Choroid plexus epithelial cell (primary cell): ENCODE measurements around the gene KPNA3.

ENCODE experiments used
- DNase-seq: peaks from one replicate; pipeline ENCODE4 v3.0.0-alpha.2; 2010; ENCODE audit warnings: low read depth
- H3K4me3 ChIP-seq: 2 replicates; pipeline ENCODE4 v1.5.1; 2011; ENCODE audit warnings: low read depth, mild to moderate bottlenecking, control low read depth, low read length, moderate library complexity
- CTCF ChIP-seq: conservative IDR thresholded peaks from 2 replicates; pipeline ENCODE4 v1.5.1; 2011; ENCODE audit warnings: low read depth, mild to moderate bottlenecking, control low read depth, inconsistent platforms, low read length, moderate library complexity

KPNA3 gene

DNA sequence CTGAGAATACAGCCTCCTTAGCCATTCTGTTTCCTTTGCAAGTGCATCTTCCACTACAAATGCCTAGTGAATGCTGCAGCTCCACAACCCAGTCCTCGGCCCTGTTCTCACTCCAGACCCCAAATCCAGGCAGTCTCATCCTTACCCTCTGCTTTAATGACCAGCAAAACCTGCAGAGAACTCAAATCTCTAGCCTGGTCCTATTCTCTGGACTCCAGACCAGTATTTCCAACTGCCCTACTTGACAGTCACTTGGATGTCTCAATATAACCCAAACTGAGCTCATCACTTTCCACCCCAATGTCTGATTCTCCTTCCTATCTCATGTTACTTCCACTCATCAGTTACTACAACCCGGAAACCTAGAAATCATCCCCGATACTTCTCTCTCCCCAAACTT lies 98.6 kb downstream of the KPNA3 start:
- no peak for DNase-seq
- no peak for TF ChIP-seq CTCF
- no peak overlapping the region for H3K4me3 ChIP-seq

GRCh38 chr13:49693191-49693733 lies 99.2 kb downstream of the KPNA3 start:
- DNase-seq: peak; percentile 27
- no peak for TF ChIP-seq CTCF
- no peak overlapping the region for H3K4me3 ChIP-seq

GRCh38 chr13:49690995-49691784 lies 101.3 kb downstream of the KPNA3 start, which contains the start of gene EBPL:
Gene EBPL (minus strand): TSS chr13:49691486. CDS start chr13:49691424, 62 bp downstream.
- no peak for TF ChIP-seq CTCF
- DNase-seq: peak; percentile 92
- H3K4me3 ChIP-seq: peak within 1 kb of the TSS; percentile 80

DNA sequence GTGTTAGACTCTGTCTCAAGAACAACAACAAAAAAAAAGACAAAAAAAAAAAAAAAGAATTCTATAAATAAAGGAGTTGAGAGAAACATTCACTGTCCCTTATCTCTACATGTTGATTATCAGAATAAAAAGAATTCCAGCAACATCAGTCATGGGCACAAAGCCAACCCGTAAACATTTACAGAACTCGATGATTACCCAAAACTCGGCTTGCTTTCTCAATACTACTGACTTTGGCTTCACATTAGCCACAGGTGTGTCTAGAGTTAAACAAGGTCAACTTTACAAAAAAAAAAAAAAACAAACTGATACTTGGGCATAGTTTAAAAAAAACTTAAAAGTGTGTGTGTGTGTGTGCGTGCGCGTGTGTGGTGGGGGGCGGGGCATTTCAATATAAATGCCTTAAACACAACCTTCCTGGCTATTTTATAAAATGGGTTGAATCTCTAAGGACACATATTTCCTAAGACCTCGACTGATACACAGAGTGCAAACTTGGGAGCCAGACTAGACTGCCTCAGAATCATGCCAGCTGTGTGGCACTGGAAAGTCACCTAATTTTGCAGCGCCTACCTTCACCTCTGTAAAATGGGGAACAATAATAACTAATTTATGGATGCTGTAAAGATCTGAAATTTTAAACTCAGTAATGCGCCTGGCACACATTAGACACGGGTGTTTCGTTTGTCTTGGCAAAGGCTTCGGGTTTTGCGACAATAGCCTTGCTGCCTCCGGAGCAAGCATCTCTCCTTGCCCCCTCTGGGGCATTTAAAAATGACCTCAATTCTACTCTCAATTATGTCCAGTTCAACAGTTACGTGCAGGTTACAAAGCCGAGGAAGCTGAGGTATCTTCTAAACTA lies 102.1 kb downstream of the KPNA3 start:
- peak overlapping the region; percentile 80 for H3K4me3 ChIP-seq
- peak; percentile 73 for DNase-seq
- no peak for TF ChIP-seq CTCF

DNA sequence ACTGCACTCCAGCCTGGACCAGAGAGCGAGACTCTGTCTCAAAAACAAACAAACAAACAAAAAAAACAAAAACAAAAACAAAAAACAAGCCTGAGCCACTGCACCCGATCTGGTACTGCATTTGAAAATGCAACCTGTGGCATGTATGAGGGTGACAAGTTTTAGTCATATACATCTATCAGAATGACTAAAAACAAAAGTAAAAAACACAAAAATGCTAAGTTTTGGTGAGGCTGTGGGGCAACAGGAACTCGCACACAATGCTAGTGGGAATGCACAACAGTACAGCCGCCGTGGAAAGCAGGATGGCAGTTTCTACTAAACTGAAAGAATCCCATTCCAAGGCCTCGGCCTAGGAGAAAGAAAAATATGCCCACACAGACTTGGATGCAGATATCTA lies 109.0 kb downstream of the KPNA3 start:
- H3K4me3 ChIP-seq: no peak overlapping the region
- no peak for TF ChIP-seq CTCF
- no peak for DNase-seq

- DNase-seq: peak; percentile 23
- no peak for TF ChIP-seq CTCF
Measured at GRCh38 chr13:49681842-49682435, 110.5 kb downstream of the KPNA3 start.

More at GRCh38 chr13:49681842-49682435, 110.5 kb downstream of the KPNA3 start:
- H3K4me3 ChIP-seq: no peak overlapping the region
